ENCODE data around the gene CDCA3.

DNA sequence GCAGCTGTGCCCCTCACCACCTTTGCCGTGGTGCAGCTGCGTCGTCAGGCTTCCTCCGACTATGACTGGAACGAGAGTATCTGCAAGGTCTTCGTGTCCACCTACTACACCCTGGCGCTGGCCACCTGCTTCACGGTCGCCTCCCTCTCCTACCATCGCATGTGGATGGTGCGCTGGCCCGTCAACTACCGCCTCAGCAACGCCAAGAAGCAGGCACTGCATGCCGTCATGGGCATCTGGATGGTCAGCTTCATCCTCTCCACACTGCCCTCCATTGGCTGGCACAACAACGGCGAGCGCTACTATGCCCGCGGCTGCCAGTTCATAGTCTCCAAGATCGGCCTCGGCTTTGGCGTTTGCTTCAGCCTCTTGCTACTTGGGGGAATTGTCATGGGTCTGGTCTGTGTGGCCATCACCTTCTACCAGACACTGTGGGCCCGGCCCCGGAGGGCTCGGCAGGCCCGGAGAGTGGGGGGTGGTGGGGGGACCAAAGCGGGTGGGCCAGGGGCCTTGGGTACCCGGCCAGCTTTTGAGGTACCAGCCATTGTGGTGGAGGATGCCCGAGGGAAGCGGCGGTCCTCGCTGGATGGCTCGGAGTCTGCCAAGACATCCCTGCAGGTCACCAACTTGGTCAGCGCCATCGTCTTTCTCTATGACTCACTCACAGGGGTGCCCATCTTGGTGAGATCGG, 26.9 kb downstream of the CDCA3 start:
- TF ChIP-seq, protein P1, sequence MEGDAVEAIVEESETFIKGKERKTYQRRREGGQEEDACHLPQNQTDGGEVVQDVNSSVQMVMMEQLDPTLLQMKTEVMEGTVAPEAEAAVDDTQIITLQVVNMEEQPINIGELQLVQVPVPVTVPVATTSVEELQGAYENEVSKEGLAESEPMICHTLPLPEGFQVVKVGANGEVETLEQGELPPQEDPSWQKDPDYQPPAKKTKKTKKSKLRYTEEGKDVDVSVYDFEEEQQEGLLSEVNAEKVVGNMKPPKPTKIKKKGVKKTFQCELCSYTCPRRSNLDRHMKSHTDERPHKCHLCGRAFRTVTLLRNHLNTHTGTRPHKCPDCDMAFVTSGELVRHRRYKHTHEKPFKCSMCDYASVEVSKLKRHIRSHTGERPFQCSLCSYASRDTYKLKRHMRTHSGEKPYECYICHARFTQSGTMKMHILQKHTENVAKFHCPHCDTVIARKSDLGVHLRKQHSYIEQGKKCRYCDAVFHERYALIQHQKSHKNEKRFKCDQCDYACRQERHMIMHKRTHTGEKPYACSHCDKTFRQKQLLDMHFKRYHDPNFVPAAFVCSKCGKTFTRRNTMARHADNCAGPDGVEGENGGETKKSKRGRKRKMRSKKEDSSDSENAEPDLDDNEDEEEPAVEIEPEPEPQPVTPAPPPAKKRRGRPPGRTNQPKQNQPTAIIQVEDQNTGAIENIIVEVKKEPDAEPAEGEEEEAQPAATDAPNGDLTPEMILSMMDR (IDR thresholded peaks at IDR 0.05): no peak
- TF ChIP-seq POLR2A (IDR thresholded peaks at IDR 0.05): no peak

Measured in suprapubic skin (tissue), 3 donors.